Adrenal gland (tissue), 5 donors: ENCODE data around the gene MRC2.

ENCODE experiments used
- POLR2A ChIP-seq, 2 donors: fragments of 450-650 bp; IDR thresholded peaks; one replicate each; pipeline ENCODE4 v1.6.1; 2017; ENCODE audit warnings: antibody characterized with exemption in 2 of 2, mild to moderate bottlenecking in 2 of 2, moderate library complexity in 1 of 2
- TF ChIP-seq, protein P1 (sequence below), 6 experiments: fragments of 450-650 bp in 4 of 6; fragments of 200-600 bp in 2 of 6; sonication (generic) in 1 of 6; IDR thresholded peaks; 1 replicate in 5 of 6; 2 replicates in 1 of 6; pipeline versions ENCODE4 v1.5.1 to v1.8.0; 2016 to 2021; ENCODE audit warnings: antibody characterized with exemption in 6 of 6, mild to moderate bottlenecking in 2 of 6, moderate library complexity in 1 of 6
- donor health status: DM: no; HTN: no; CAD: no.

GRCh38 chr17:62616993-62617893 lies 10.2 kb upstream of the MRC2 start:
- TF ChIP-seq, protein P1, sequence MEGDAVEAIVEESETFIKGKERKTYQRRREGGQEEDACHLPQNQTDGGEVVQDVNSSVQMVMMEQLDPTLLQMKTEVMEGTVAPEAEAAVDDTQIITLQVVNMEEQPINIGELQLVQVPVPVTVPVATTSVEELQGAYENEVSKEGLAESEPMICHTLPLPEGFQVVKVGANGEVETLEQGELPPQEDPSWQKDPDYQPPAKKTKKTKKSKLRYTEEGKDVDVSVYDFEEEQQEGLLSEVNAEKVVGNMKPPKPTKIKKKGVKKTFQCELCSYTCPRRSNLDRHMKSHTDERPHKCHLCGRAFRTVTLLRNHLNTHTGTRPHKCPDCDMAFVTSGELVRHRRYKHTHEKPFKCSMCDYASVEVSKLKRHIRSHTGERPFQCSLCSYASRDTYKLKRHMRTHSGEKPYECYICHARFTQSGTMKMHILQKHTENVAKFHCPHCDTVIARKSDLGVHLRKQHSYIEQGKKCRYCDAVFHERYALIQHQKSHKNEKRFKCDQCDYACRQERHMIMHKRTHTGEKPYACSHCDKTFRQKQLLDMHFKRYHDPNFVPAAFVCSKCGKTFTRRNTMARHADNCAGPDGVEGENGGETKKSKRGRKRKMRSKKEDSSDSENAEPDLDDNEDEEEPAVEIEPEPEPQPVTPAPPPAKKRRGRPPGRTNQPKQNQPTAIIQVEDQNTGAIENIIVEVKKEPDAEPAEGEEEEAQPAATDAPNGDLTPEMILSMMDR (IDR thresholded peaks at IDR 0.05) = no peak
- no peak for TF ChIP-seq POLR2A (IDR thresholded peaks at IDR 0.05)
